KOPT-K1 (cell line): ENCODE data around the gene ACTL10.

ENCODE experiments used
- H3K27ac ChIP-seq: fragments of 200-600 bp; sonication (generic); 2 replicates; pipeline ENCODE4 v1.5.1; 2016; ENCODE audit warnings: antibody characterized with exemption, mild to moderate bottlenecking, low read depth, low read length; ENCODE audit not compliant: poor library complexity, severe bottlenecking
- H3K36me3 ChIP-seq: fragments of 200-600 bp; sonication (generic); 2 replicates; pipeline ENCODE4 v1.5.1; 2017; ENCODE audit warnings: antibody characterized with exemption, mild to moderate bottlenecking, low read length, moderate library complexity; ENCODE audit not compliant: insufficient read depth
- H3K9me3 ChIP-seq: fragments of 200-600 bp; sonication (generic); 2 replicates; pipeline ENCODE4 v1.5.1; 2017; ENCODE audit warnings: antibody characterized with exemption, low read length, mild to moderate bottlenecking; ENCODE audit not compliant: insufficient read depth, poor library complexity, severe bottlenecking

Gene ACTL10

DNA sequence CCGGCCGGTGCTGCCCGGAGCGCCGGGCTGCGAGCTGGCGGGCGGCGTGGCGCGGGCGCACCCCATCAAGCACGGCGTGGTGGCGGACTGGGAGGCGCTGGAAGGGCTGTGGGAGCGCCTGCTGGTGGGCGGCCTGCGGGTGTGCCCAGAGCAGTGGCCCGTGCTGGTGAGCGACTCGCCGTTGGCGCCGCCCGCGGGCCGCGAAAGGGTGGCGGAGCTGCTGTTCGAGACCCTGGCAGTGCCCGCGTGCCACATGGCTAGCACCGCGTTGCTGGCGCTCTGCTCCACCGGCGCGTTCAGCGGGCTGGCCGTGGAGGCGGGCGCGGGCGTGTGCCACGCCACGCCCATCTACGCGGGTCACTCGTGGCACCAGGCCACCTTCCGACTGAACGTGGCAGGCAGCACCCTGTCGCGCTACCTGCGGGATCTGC, 517 bp downstream of the ACTL10 start:
- Histone ChIP-seq H3K27ac (no peak overlapping the region), H3K36me3 (peaks cover 63% of the 10 kb centered on the region), H3K9me3 (no peaks in the 10 kb centered on the region)

DNA sequence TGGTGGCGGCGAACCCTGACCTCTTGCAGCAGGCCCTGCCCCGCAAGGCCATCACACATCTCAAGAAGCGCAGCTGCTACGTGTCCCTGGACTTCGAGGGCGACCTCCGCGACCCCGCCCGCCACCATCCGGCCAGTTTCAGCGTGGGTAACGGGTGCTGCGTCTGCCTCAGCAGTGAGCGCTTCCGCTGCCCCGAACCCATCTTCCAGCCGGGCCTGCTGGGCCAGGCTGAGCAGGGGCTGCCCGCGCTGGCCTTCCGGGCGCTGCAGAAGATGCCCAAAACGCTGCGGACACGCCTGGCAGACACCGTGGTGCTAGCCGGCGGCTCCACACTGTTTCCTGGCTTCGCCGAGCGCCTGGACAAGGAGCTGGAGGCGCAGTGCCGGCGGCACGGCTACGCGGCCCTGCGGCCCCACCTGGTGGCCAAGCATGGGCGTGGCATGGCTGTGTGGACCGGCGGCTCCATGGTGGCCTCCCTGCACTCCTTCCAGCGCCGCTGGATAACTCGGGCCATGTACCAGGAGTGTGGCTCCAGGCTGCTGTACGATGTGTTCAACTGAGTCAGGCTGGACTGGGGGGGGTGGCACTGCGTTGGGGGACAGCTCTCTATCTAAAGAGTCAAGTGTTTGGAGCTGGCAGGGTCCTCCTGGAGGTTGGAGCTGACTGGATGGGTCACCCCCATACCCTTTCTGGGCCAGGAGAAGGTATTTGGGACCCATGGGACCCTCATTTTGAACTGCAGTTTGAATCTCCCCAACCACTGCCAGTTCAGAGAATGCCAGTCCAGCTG, 1.1 kb downstream of the ACTL10 start:
- no peak overlapping the region for H3K27ac ChIP-seq

GRCh38 chr20:33668466-33669155, 1.9 kb downstream of the ACTL10 start:
- Histone ChIP-seq H3K36me3 (peaks cover 76% of the 10 kb centered on the region), H3K27ac (no peak overlapping the region), H3K9me3 (no peaks in the 10 kb centered on the region)

More for the DNA sequence above, 1.1 kb downstream of the ACTL10 start:
- peaks cover 69% of the 10 kb centered on the region for H3K36me3 ChIP-seq
- H3K9me3 ChIP-seq, result no peaks in the 10 kb centered on the region

- no peak overlapping the region for H3K27ac ChIP-seq
- peaks cover 80% of the 10 kb centered on the region for H3K36me3 ChIP-seq
- H3K9me3 ChIP-seq, result no peaks in the 10 kb centered on the region
Observed at GRCh38 chr20:33669224-33669623, 2.5 kb downstream of the ACTL10 start.

GRCh38 chr20:33669873-33670640, 3.3 kb downstream of the ACTL10 start:
- no peak overlapping the region for H3K27ac ChIP-seq
- no peaks in the 10 kb centered on the region for H3K9me3 ChIP-seq
- H3K36me3 ChIP-seq, result peaks cover 87% of the 10 kb centered on the region

DNA sequence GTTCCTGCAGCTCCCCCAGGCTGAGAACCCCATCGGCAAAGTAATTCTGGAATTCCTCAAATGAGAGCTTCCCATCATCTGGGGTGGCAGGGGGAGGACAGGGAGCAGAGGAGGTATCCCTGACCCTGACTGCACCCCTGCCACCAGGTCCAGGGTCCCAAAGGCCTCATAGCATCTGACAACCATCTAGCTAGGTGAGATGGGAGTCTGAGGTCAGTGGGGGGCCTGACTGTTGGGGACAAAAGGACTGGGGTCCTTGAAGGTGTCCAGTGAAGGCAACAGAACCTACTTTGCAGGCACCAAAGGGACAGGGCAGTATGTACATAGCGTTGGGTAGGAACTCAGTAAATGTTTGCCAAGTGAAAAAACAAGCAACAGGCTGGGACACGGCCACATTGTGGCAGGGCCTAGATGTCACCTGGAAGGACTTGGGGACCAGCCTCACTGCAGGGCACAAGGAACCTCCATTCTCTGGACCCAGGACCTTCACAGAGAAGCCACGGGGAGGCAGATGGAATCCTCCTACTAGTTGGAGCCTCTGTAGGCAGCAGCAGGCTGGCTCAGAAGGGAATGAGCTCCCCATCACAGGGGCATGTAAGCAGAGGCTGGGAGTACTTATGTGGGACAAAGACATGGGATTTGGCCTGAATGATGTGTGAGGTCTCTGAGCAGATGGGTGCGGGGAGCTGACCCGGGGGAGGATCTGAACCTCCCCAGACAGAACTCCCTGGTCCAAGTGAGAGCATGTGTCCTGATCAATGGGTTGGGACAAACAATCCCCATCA, 4.2 kb downstream of the ACTL10 start:
- peaks cover 96% of the 10 kb centered on the region for H3K36me3 ChIP-seq
- no peak overlapping the region for H3K27ac ChIP-seq
- H3K9me3 ChIP-seq, result no peaks in the 10 kb centered on the region

GRCh38 chr20:33671573-33672288, 5.0 kb downstream of the ACTL10 start:
- H3K36me3 ChIP-seq, result peaks cover 96% of the 10 kb centered on the region
- H3K9me3 ChIP-seq, result no peaks in the 10 kb centered on the region
- H3K27ac ChIP-seq, result no peak overlapping the region

- Histone ChIP-seq H3K9me3 (no peaks in the 10 kb centered on the region), H3K27ac (no peak overlapping the region), H3K36me3 (peaks cover 96% of the 10 kb centered on the region)
Observed at GRCh38 chr20:33672426-33673113, 5.8 kb downstream of the ACTL10 start.

- no peaks in the 10 kb centered on the region for H3K9me3 ChIP-seq
- no peak overlapping the region for H3K27ac ChIP-seq
- peaks cover 96% of the 10 kb centered on the region for H3K36me3 ChIP-seq
Observed at GRCh38 chr20:33673114-33673409, 6.3 kb downstream of the ACTL10 start.

DNA sequence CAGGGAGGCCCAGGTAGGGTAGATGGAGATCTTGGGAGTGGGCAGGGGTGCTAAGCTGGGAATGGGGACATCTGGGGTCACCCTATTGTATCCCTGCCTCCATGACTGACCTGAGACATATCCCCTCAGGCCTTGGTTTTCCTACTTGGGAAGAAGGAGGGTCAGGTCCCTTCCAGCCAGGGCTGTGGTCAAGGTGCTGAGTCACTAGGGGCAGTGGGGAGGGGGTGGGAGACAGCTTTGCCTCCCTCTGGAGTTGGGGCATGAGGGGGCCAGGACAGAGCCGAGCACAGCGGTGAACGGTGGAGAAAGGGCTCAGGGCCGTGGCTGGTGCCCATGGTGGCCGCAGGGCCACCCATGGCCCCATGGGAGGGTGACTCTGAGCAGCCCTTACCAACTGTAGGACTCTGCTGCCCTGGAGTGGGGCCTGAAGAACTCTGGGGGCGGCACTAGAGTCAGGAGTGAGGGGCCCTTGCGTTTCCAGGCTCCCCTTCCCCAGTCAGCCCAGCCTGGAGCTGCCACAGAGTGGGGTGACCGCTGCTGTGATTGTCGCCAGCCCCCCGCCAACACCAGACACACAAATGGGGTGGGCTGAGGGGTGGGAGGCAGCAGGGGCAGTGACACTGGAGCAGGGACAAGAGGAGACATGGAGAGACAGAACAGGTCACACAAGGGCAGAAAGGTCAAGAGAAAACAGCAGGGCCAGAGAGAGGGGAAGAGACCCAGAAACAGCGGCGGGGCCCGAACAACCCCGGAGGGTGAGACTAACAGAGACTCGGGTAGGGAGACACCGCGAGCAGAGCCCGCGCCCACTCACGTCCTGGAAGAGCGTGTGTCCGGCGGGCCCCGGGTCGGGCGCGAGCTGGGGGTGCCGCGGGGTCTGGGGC, 6.9 kb downstream of the ACTL10 start:
- H3K36me3 ChIP-seq, result peaks cover 96% of the 10 kb centered on the region
- no peak overlapping the region for H3K27ac ChIP-seq

GRCh38 chr20:33674294-33675135, 7.8 kb downstream of the ACTL10 start, which contains the start of gene NECAB3:
TSS of gene NECAB3 (minus strand) at chr20:33674428. CDS start at chr20:33674352, 76 bp downstream.
- Histone ChIP-seq H3K27ac (no peak within 1 kb of the TSS), H3K9me3 (no peaks in the 10 kb centered on the region), H3K36me3 (peaks cover 96% of the 10 kb centered on the region)

More for the DNA sequence above, 6.9 kb downstream of the ACTL10 start:
- H3K9me3 ChIP-seq, result no peaks in the 10 kb centered on the region

DNA sequence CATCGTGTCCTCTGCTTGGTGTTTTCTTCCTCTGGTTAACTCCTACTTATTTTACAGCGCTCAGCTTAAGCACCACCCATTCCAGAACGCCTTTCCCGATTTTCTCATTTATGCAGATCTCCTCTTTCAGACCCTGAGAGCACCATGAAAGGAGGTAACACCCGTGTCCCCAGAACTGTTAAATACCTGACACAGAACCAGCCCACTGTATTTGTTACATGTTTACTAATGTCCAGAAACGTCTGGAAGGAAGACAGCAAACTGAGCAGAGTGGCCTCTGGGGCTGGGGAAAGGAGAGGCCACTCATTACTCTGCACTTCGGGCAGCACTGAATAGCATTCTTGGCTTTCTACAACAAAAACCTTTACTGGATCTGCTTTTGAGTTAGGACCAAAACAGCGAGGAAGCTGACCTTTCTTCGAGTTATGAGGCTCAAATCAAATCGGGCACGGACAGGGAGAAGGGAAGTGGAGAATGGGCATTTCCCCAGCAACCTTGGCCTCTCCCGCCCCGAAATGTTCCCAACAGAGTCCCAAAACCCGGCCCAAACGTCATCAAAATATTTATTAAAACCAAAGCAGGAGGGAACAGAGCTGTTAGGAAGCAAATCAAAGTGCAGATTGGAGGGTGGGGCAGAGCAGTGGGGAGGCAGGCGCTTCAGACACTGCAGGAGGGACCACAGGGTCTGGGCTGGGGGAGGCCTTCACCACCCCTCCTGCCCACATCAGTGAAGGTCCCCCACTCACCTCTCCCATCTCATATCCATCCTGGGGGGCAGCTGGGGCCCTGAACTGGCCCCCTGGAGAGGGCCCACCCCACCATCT, 8.6 kb downstream of the ACTL10 start:
- Histone ChIP-seq H3K36me3 (peaks cover 96% of the 10 kb centered on the region), H3K9me3 (no peaks in the 10 kb centered on the region), H3K27ac (no peak overlapping the region)
